Neural progenitor cell (in vitro differentiated cells): ENCODE results near the gene HSP90AB1. TPM values are rescaled to one million over a fixed set of nuclear protein-coding genes. Genes with fewer than 3 reads are reported as not detected.
"Not testable (repeated sequence)": the region's sequence is repeated elsewhere in the genome, so short reads cannot be mapped to it uniquely, and the experiment has no call there.

Source experiments
- DNase-seq: peaks from one replicate; pipeline ENCODE4 v3.0.0-alpha.2; 2016; ENCODE audit warnings: low spot score
- H2AFZ ChIP-seq: fragments of 200-600 bp; sonication (generic); replicated peaks from 2 replicates; pipeline ENCODE4 v1.6.1; 2016; ENCODE audit warnings: antibody characterized with exemption
- H3F3A ChIP-seq: fragments of 200-600 bp; sonication (generic); 2 replicates; pipeline ENCODE4 v1.6.1; 2016; ENCODE audit warnings: antibody characterized with exemption, low read depth
- H3K27ac ChIP-seq: fragments of 200-600 bp; sonication (generic); 2 replicates; pipeline ENCODE4 v1.5.1; 2016; ENCODE audit warnings: mild to moderate bottlenecking
- H3K27me3 ChIP-seq: fragments of 200-600 bp; sonication (generic); 2 replicates; pipeline ENCODE4 v1.6.1; 2016; ENCODE audit warnings: mild to moderate bottlenecking, moderate library complexity
- H3K36me3 ChIP-seq: fragments of 200-600 bp; sonication (generic); 2 replicates; pipeline ENCODE4 v1.5.1; 2016
- H3K4me1 ChIP-seq: fragments of 200-600 bp; sonication (generic); 2 replicates; pipeline ENCODE4 v1.6.1; 2016; ENCODE audit warnings: mixed run types
- H3K4me2 ChIP-seq: fragments of 200-600 bp; sonication (generic); 2 replicates; pipeline ENCODE4 v1.6.1; 2016
- H3K4me3 ChIP-seq: fragments of 200-600 bp; sonication (generic); 2 replicates; pipeline ENCODE4 v1.5.1; 2016
- H3K79me2 ChIP-seq: fragments of 200-600 bp; sonication (generic); 2 replicates; pipeline ENCODE4 v1.6.1; 2016; ENCODE audit warnings: low read depth
- H3K9ac ChIP-seq: fragments of 200-600 bp; sonication (generic); 2 replicates; pipeline ENCODE4 v1.6.1; 2016
- H3K9me3 ChIP-seq: fragments of 200-600 bp; sonication (generic); 2 replicates; pipeline ENCODE4 v1.5.1; 2016; ENCODE audit warnings: low read depth
- H4K20me1 ChIP-seq: fragments of 200-600 bp; sonication (generic); 2 replicates; pipeline ENCODE4 v1.6.1; 2016; ENCODE audit warnings: low read depth
- H3K27ac Mint-ChIP-seq: 3 replicates; pipeline ENCODE4 v1.8.0; 2021; ENCODE audit warnings: mixed read lengths
- H3K27me3 Mint-ChIP-seq: 2 replicates; pipeline ENCODE4 v1.8.0; 2022; ENCODE audit warnings: low read depth, mild to moderate bottlenecking, inconsistent platforms, moderate library complexity, mixed read lengths; ENCODE audit not compliant: insufficient read depth
- H3K36me3 Mint-ChIP-seq: 3 replicates; pipeline ENCODE4 v1.8.0; 2021; ENCODE audit warnings: mixed read lengths
- H3K4me1 Mint-ChIP-seq: 3 replicates; pipeline ENCODE4 v1.8.0; 2021; ENCODE audit warnings: mixed read lengths
- H3K4me3 Mint-ChIP-seq: 3 replicates; pipeline ENCODE4 v1.8.0; 2021; ENCODE audit warnings: mild to moderate bottlenecking, moderate library complexity, mixed read lengths
- H3K9me3 Mint-ChIP-seq: 3 replicates; pipeline ENCODE4 v1.8.0; 2020; ENCODE audit warnings: mixed read lengths
- EZH2 ChIP-seq: fragments of 200-600 bp; sonication (generic); IDR thresholded peaks from 2 replicates; pipeline ENCODE4 v1.6.1; 2017; ENCODE audit warnings: antibody characterized with exemption, mild to moderate bottlenecking, moderate library complexity
- EZH2phosphoT487 ChIP-seq: fragments of 200-600 bp; sonication (generic); IDR thresholded peaks from 2 replicates; pipeline ENCODE4 v1.6.1; 2017; ENCODE audit warnings: antibody characterized with exemption
- total RNA-seq: library from RNA; depleted of rRNA; stranded (reverse); fragments of >200 nt; gene quantifications from 2 replicates; pipeline ENCODE4 v1.2.3, GENCODE V29; 2015; ENCODE audit warnings: low replicate concordance
- TF ChIP-seq, protein P1 (sequence below): fragments of 200-600 bp; sonication (generic); IDR thresholded peaks from 2 replicates; pipeline ENCODE4 v1.5.1; 2017; ENCODE audit warnings: antibody characterized with exemption, mild to moderate bottlenecking

The HSP90AB1 gene
- total RNA-seq, 1 donor from 2014 or later, result 2,068 TPM

DNA sequence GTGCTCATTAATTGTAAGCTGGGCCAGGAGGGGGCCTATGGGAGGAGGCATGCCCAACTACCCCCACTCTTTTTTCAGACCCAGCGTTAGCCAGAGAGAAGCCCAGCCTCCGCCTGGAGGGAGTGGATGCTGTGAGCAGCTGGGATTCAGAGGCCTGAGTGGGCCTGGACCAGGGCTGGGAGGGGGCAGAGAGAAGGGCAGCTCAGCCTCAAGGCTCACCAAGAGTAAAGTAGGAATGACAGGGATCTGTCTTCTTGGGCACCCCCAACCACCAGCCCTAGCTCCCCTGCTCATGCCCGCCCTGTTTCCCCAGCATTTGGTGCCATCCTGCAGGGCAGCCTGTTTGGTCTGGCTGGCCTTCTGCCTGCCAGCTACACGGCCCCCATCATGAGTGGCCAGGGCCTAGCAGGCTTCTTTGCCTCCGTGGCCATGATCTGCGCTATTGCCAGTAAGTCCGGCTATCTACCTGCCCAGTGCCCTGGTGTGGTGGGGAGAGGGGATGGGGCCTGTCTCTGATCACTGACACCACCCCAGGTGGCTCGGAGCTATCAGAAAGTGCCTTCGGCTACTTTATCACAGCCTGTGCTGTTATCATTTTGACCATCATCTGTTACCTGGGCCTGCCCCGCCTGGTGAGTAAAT is 16.7 kb upstream of the HSP90AB1 start:
- Histone ChIP-seq H3K27ac (no peak overlapping the region), H3K36me3 (no peaks in the 10 kb centered on the region), H3K4me1 (peaks cover 27% of the 10 kb centered on the region), H3K9ac (no peak overlapping the region), H3K4me2 (no peak overlapping the region), H3K27me3 (no peaks in the 10 kb centered on the region), H2AFZ (no peak overlapping the region), H3K79me2 (peaks cover 19% of the 10 kb centered on the region), H4K20me1 (peaks cover 27% of the 10 kb centered on the region), H3F3A (peaks cover 13% of the 10 kb centered on the region), H3K9me3 (no peaks in the 10 kb centered on the region), H3K4me3 (no peak overlapping the region)
- no peak for DNase-seq
- TF ChIP-seq EZH2phosphoT487 (no peak), EZH2 (no peak)
- TF ChIP-seq, protein P1, sequence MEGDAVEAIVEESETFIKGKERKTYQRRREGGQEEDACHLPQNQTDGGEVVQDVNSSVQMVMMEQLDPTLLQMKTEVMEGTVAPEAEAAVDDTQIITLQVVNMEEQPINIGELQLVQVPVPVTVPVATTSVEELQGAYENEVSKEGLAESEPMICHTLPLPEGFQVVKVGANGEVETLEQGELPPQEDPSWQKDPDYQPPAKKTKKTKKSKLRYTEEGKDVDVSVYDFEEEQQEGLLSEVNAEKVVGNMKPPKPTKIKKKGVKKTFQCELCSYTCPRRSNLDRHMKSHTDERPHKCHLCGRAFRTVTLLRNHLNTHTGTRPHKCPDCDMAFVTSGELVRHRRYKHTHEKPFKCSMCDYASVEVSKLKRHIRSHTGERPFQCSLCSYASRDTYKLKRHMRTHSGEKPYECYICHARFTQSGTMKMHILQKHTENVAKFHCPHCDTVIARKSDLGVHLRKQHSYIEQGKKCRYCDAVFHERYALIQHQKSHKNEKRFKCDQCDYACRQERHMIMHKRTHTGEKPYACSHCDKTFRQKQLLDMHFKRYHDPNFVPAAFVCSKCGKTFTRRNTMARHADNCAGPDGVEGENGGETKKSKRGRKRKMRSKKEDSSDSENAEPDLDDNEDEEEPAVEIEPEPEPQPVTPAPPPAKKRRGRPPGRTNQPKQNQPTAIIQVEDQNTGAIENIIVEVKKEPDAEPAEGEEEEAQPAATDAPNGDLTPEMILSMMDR, result no peak
- H3K4me1 Mint-ChIP-seq, result peaks cover 37% of the 10 kb centered on the region
- H3K27me3 Mint-ChIP-seq, result peaks cover 6% of the 10 kb centered on the region
- H3K36me3 Mint-ChIP-seq, result peaks cover 9% of the 10 kb centered on the region
- H3K9me3 Mint-ChIP-seq, result no peaks in the 10 kb centered on the region
- no peak overlapping the region for H3K27ac Mint-ChIP-seq
- no peak overlapping the region for H3K4me3 Mint-ChIP-seq

GRCh38 chr6:44231426-44231825 is 15.5 kb upstream of the HSP90AB1 start:
- H3K9ac ChIP-seq, H3K4me3 ChIP-seq, H3K27me3 ChIP-seq, H3K27me3 Mint-ChIP-seq, H3K79me2 ChIP-seq, DNase-seq, H2AFZ ChIP-seq, H3K27ac Mint-ChIP-seq, H3K4me2 ChIP-seq, H3K9me3 Mint-ChIP-seq, H3K36me3 ChIP-seq, H3K9me3 ChIP-seq, H3K27ac ChIP-seq, H3K36me3 Mint-ChIP-seq: not testable (repeated sequence)
- Histone ChIP-seq H4K20me1 (peaks cover 15% of the 10 kb centered on the region), H3K4me1 (peaks cover 15% of the 10 kb centered on the region), H3F3A (peaks cover 19% of the 10 kb centered on the region)
- H3K4me3 Mint-ChIP-seq, result peak overlapping the region; percentile 53
- peaks cover 30% of the 10 kb centered on the region for H3K4me1 Mint-ChIP-seq

GRCh38 chr6:44232676-44233566 is 14.0 kb upstream of the HSP90AB1 start:
- Histone ChIP-seq H2AFZ (no peak overlapping the region), H4K20me1 (no peaks in the 10 kb centered on the region), H3K79me2 (no peaks in the 10 kb centered on the region), H3K4me3 (no peak overlapping the region), H3K4me2 (no peak overlapping the region), H3F3A (peaks cover 19% of the 10 kb centered on the region), H3K9me3 (no peaks in the 10 kb centered on the region), H3K4me1 (peaks cover 8% of the 10 kb centered on the region), H3K27ac (no peak overlapping the region), H3K9ac (no peak overlapping the region), H3K27me3 (no peaks in the 10 kb centered on the region), H3K36me3 (no peaks in the 10 kb centered on the region)
- no peak for DNase-seq
- Mint-ChIP-seq H3K4me3 (no peak overlapping the region), H3K4me1 (peaks cover 24% of the 10 kb centered on the region), H3K9me3 (no peaks in the 10 kb centered on the region), H3K36me3 (peaks cover 9% of the 10 kb centered on the region), H3K27ac (peak overlapping the region; percentile 53), H3K27me3 (peaks cover 9% of the 10 kb centered on the region)
- TF ChIP-seq EZH2, result no peak
- no peak for TF ChIP-seq EZH2phosphoT487
- TF ChIP-seq, protein P1, result no peak
